GM21528 (cell line): ENCODE measurements around the gene USP31.
"Not testable (repeated sequence)": the region's sequence is repeated elsewhere in the genome, so short reads cannot be mapped to it uniquely, and the experiment has no call there.

Source experiments
- ATAC-seq: cut with Tn5 transposase; IDR thresholded peaks from one replicate; pipeline ENCODE4 v1.9.1; 2021; ENCODE audit warnings: mild to moderate bottlenecking, moderate library complexity; ENCODE audit not compliant: unreplicated experiment, low FRiP score

The USP31 gene

DNA sequence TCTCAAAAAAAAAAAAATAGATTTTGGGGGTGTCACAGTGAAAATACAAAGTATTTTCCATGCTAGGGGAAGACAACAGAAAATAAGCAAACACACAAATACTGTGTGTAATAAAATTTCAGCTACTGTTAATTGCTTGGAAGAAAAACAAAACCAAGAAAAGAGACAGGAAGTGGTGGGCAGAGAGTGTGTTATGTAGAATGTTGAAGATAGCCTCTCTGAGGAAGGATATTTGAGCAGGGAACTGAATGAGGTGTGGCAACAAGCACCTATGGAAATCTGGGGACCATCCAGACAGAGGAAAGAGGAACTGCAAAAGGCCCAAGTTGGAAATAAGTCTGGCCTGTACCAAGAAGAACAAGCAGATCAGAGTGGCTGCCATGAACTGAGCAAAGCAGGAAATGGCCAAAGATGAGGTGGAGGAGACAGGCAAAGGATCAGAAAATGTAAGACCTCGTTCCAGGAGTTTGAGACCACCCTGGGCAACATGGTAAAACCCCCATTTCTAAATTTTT, 7.8 kb upstream of the USP31 start:
- no peak for ATAC-seq

DNA sequence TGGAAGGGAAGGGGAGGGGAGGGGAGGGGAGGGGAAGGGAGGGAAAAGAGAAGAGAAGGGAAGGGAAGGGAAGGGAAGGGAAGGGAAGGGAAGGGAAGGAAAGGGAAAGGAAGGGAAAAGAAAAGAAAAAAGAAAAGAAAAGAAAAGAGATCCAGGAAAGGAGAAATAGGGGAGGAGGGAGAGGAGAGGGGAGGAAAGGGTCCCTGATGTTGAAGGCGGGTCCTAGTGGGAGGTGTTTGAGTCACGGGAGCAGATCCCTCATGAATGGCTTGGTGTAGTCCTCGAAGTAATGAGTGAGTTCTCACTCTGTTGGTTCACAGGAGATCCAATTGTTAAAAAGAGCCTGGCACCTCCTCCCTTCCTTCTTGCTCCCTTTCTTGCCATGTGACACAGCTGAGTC, 6.9 kb upstream of the USP31 start:
- no peak for ATAC-seq

DNA sequence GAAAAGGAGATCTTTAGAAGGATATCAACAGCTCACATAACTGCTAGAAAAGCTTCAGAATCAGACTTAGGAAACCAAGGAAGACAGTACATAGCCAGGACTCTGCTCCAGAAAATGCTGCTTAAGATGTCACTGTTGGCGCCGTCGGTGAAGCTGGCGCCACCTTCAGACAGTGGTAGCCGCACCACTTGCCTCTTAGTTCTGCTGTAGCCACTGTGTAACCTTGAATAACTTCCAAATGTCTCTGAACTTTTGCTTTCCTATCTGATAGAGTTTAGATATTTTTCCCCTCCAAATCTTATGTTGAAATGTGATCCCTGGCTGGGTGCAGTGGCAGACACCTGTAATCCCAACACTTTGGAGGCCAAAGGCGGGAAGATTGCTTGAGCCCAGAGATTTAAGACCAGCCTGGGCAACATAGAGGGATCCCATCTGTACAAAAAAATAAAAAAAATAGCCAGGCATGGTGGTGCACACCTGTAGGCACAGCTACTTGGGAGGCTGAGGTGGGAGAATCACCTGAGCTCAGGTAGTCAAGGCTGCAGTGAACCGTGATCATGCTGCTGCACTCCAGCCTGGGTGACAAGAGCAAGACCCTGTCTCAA, 6.3 kb upstream of the USP31 start:
- ATAC-seq = no peak

DNA sequence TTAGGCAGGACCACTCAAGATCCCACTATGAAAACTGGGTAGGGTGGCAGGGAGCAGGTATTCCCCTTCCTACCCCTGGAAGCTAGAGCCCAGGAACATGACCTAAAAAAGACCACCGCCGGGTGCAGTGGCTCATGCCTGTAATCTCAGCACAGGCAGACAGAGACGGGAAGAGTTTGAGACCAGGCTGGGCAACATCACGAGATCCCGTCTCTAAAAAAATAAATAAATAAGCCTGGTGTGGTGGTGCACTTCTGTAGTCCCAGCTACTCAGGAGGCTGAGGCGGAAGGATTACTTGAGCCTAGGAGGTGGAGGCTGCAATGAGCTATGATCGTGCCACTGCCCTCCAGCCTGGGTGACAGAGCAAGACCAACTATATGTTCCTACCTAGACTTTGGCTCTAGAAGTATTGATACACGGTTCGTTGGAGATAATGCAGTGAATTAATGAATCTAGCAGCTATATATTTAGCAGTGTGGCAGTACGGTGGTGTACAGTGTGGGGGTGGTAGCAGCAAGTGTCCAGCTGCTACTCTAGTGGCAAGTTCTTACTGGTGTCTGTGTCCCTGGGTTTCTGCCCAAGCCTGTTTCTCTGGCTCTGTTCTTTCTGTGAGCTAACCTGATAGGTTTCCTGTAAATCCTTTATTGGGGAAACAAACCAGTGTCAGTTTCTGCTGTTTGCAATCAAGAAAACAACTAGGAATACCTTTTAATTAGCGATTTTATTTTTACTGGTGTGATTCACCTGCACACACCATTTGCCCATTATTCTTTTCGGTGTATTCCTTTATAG, 3.3 kb upstream of the USP31 start:
- ATAC-seq = no peak

DNA sequence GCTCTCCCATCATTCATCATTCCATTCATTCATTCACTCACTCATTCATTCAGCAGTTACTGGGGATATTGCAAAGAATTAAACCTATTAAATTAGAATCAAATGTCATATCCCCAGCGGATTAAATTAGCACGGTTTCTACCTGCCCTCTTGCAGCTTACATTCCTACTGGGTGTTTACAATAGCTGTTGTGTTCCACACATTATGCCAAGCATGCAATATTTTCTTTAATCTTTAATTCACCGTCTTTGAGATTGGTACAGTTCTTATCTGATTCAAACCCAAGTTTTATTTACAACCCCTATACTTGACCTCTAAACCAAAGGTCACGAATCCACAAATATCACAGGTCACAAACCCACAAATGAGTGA, 727 bp upstream of the USP31 start:
- ATAC-seq = no peak

DNA sequence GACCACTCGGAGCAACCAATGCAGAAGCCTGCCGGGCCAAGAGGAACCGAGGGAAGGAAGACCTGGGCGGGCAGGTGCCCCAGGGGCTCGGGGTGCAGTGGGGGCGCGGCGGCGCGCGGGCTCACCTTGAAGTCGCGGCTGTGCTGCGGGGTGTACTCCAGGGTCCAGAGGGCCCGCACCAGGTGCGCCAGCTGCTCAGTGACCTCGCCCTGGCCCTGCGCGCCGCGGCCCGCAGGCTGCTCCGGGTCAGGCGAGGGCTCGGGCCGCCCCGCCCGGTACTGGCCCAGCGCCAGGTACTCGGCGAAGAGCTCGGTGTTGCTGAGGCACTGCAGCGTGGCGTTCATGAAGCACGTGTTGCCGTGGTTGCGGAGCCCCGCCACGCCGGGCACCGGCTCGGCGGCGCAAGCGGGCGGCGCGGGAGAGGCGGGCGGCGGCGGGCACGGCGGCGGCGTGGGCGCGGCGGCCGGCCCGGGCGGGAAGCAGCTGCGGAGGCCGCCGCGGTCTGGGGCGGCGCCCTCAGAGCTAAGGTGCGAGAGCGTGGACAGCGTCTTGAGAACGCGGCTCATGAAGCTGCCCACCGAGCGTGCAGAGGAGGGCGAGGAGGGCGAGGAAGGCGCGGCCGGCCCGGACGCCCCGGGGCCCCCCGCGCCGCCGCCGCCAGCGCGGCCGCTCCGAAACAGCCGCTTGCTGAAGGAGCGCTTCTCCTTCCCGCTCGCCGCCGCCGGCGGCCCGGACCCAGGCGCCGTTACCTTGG, 562 bp downstream of the USP31 start:
- peak; percentile 36 for ATAC-seq

DNA sequence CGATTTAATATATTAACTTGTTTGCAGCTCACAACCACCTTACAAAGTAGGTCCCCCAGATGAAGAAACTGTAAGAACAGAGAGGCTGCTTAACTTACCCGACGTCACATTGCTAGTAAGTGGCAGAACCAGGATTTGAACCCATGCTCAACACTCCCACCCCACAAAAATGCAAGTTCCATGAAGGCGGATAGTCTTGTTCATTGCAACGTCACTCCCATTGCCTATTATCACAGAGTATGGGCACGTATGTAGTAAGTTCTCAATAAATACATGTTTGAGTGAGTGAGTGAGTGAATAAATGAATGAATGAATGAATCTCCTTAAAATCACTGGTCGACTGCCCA, 1.1 kb downstream of the USP31 start:
- ATAC-seq = no peak

DNA sequence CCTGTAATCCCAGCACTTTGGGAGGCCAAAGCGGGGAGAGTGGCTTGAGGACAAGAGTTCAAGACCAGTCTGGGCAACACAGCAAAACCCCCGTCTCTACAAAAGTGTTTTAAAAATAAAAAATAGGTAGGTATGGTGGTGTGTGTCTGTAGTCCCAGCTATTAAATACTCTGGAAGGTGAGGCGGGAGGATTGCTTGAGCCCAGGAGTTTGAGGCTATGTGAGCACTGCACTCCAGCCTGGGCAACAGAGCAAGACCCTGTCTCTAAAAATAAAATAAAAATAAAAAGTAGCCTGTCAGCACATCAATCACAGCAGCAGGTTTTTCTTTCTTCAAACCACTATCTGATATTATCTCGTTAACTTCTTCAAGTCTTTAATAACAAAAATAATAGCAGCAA, 1.6 kb downstream of the USP31 start:
- no peak for ATAC-seq

DNA sequence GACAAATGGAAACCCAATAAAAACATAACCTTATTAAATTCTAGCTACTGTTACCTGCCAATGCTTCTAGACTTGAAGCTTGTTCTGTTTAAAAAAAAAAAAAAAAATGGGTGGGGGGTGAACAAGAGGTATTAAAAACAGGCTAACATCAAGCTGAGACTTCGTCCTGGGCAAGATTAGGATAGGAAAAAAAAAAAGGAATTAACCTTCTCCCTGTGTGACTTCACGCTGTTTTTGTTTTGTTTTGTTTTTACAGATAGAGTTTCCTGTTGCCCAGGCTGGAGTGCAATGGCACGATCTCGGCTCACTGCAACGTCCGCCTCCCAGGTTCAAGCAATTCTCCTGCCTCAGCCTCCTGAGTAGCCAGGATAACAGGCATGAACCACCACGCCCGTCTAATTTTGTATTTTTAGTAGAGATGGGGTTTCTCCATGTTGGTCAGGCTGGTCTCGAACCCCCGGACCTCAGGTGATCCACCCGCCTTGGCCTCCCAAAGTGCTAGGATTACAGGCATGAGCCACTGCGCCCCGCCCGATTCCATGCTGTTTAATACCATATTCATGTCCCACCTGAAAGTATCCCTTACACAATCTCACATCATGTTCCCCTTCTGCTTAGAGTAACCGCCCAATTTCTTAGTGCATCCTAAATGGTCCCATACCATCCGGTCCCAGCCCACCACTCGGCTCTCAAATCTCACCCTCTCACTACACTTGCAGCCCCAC, 2.2 kb downstream of the USP31 start:
- ATAC-seq = no peak

DNA sequence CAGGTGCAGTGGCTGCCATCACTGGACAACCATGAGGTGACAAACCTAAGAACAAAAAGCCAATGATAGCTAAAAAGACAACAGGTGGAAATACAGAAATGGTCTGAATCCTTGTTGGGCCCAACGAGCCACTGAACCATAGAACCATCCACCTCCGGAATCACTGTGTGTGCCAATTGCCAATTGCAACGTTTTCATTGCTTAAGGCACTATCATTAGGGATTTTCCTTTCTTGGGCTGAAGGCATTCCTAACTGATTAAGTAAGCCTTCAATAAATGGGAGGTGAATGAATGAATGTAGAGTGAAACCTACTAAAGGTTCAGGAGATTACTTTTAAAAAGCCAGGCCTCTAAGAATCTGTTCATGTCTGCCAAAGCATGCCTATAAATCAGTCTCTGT, 3.6 kb downstream of the USP31 start:
- ATAC-seq = no peak

DNA sequence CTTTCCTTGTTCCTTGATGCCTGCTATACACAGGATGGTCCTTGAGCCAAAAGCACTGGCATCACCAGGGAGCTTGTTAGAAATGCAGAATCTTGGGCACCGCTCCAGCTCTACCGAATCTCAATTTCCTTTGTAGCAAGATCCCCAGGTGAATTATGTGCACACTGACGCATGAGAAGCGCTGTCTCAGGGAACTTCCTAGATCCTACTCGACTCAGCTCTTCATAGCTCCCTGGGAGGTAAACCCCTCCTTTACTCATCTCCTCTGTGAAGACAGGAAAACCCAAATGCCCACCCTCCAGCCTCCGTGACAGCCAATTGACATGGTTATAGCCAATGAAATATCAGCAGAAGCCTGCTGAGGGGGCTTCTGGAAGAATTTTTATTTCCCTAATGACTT, 4.1 kb downstream of the USP31 start:
- no peak for ATAC-seq

DNA sequence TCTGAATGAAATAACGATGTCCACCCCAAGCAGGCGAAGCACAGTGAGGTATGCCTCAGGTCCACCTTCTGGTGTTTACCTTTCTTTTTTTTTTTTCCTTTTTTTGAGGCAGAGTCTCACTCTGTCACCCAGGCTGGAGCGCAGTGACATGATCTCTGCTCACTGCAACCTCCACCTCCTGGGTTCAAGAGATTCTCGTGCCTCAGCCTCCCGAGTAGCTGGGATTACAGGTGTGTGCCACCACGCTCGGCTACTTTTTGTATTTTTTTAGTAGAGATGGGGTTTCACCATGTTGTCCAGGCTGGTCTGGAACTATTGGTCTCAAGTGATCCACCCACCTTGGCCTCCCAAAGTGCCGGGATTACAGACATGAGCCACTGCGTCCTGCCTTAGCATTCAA, 4.9 kb downstream of the USP31 start:
- not testable (repeated sequence) for ATAC-seq

DNA sequence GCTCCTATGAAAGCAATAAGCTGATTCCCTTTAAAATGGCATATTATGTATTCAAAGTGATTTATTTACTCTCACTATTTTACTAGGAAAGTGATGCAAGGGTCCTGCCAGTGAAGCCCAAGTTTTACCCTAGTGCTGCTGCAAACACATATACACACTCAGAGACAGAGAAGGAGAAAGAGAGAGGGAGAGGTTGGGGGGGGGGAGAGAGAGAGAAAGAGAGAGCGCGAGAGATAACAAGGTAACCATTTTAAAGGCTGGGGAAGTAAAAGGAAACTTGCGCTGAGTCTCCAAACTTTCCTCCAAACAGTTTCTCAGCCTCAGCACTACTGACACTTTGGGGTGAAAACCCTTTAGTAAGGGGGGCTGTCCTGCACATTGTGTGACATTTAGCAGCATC, 5.9 kb downstream of the USP31 start:
- ATAC-seq = no peak

DNA sequence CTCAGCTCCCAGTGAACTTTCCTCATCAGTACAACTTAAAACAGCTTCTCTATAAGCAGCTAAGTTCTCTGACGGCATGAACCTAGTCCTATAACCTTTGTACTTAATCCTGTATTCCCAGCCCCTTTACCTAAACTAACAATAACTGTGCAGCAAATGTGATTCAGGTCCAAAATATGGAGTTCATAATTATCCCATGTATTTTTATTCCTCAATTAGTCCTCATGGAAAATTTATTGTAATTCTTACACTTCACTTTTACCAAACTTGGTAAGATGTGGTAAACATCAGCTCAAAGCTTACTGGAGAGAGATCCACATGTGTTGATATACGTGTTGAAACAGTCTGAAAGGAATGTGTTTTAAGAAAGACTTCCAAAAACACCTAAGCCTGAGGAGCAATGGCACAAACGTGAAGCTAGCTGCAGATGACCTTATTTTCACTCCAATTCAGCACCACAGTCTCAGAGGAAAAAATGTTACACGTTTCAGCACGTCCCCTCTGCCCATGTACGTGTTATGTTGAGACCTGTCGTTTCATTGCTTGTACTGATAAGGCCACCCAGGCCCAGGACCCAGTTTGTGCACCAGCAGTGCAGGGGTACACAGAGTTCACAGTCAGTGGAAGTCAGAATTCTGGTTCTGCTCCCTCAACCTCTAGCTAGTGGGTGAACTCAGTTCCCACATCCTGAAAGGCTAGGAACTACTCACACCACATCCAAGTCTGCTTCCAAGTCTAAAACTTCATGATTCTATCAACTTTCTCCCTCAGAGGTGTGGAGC, 7.1 kb downstream of the USP31 start:
- ATAC-seq = no peak

DNA sequence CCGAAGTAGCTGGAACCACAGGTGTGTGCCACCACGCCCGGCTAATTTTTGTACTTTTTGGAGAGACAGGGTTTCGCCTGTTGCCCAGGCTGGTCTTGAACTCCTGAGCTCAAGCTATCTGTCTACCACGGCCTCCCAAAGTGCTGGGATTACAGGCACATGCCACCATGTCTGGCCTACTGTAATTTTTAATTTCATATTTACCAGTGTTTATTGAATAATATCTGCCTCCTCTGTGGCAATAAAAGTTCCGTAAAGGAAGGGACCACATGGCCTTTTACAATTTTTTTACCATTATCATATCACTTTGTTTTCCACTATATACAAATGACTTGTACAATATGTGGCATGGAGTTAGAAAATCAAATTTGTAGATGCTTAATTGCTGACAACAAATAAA, 7.8 kb downstream of the USP31 start:
- no peak for ATAC-seq

DNA sequence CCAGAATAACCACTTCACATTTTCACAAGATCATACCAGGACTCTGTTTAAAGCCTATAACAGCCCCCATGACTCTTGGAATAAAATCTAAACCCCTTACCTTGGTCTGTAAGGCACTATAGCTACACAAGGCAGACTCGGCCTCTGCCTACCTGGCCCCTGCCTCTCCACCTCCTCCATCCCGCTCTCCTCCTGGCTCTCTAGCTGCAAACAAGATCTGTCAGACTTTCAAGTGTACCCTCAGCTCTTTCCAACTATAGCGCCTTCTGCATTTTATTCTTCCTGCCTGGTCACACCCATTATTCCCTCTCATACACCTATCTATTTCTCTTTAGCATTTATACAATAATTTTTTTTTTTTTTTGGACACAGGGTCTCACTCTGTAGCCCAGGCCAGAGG, 8.2 kb downstream of the USP31 start:
- no peak for ATAC-seq

DNA sequence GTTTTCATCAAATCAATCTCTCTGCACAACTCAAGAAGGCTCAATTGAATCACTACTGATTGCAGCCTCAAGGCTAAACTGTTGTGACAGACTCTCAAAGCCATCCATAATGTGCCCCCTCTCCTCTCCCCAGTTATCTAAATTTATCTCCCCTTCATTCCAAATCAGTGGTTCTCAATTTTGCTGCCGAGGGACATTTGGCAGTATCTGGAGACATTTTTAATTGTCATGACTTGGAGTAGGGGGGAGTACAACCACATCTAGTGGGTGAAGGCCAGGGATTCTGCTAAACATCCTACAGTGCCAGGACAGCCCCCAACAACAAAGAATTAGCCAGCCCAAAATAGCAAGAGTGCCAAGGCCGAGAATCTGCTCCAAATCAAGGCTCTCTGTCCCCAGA, 9.1 kb downstream of the USP31 start:
- ATAC-seq = no peak

DNA sequence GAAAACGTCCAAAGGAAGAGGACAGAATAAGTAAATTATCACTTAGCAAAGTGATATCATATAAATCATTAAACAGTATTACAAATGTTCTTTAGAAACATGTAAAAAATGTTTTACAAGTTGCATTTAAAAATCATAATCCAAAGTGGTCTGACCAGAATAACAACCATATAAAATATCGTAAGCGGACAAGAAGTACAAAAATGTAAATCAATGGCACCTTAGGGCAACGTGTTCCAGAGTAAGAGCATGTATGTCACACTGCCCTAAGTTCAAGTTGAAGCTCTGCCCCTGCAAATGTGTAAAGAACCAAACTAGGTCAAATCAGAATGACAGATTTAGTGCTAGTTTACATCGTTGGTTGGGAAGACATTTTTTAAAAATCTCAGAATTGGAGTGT, 11.4 kb downstream of the USP31 start:
- no peak for ATAC-seq

DNA sequence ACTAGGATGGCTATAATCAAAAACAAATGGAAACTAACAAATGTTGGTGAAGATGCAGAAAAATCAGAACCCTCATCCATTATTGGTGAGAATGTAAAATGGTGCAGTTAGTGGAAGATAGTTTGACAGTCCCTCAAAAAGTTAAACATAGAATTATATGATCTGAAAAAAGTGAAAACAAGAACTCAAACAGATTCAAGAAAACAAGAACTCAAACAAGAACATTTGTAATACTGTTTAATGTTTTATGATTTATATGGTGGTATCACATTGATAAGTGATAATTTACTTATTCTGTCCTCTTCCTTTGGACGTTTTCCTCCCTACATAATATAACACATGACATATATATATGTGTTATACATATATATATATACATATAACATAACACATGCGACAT, 12.0 kb downstream of the USP31 start:
- ATAC-seq = no peak

DNA sequence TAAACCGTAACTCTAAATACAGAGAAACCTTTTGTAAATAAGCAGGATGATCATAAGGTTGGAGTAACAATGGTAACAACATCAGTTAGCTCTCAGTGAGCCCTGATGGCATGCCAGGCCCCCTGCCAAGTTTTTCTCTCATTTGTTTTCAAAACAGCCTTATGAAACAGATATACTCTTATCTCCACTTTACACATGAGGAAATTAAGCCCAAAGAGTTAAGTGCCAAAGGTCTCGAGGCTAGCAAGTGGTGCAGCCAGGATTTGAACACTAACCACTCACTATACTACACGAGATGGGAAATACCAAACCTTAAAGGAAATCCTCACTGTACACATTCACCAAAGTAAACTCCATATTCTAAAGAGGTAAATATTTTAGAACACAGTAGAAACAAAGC, 15.0 kb downstream of the USP31 start:
- no peak for ATAC-seq
